ENCODE data around the gene KCNJ14. TPM values are rescaled to one million over a fixed set of nuclear protein-coding genes. Genes with fewer than 3 reads are reported as not detected.

Gene KCNJ14
- total RNA-seq, 1 donor from 2014 or later, result 1.6 TPM

DNA sequence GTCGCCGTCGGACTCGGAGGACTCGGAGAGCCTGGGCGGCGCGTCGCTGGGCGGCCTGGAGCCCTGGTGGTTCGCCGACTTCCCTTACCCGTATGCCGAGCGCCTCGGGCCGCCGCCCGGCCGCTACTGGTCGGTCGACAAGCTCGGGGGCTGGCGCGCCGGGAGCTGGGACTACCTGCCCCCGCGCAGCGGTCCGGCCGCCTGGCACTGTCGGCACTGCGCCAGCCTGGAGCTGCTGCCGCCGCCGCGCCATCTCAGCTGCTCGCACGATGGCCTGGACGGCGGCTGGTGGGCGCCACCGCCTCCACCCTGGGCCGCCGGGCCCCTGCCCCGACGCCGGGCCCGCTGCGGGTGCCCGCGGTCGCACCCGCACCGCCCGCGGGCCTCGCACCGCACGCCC is 12.1 kb upstream of the KCNJ14 start:
- Mint-ChIP-seq H3K9me3 (ENCODE audit: unreplicated experiment) (no peaks in the 10 kb centered on the region), H3K36me3 (ENCODE audit: unreplicated experiment) (peaks cover 8% of the 10 kb centered on the region), H3K27ac (ENCODE audit: unreplicated experiment) (no peak overlapping the region), H3K4me1 (ENCODE audit: unreplicated experiment) (peaks cover 14% of the 10 kb centered on the region), H3K4me3 (ENCODE audit: unreplicated experiment) (no peak overlapping the region), H3K27me3 (ENCODE audit: unreplicated experiment) (no peaks in the 10 kb centered on the region)
- TF ChIP-seq, protein P1, sequence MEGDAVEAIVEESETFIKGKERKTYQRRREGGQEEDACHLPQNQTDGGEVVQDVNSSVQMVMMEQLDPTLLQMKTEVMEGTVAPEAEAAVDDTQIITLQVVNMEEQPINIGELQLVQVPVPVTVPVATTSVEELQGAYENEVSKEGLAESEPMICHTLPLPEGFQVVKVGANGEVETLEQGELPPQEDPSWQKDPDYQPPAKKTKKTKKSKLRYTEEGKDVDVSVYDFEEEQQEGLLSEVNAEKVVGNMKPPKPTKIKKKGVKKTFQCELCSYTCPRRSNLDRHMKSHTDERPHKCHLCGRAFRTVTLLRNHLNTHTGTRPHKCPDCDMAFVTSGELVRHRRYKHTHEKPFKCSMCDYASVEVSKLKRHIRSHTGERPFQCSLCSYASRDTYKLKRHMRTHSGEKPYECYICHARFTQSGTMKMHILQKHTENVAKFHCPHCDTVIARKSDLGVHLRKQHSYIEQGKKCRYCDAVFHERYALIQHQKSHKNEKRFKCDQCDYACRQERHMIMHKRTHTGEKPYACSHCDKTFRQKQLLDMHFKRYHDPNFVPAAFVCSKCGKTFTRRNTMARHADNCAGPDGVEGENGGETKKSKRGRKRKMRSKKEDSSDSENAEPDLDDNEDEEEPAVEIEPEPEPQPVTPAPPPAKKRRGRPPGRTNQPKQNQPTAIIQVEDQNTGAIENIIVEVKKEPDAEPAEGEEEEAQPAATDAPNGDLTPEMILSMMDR (IDR thresholded peaks at IDR 0.05), result no peak
- DNase-seq (ENCODE audit: extremely low spot score, unreplicated experiment), result no peak

DNA sequence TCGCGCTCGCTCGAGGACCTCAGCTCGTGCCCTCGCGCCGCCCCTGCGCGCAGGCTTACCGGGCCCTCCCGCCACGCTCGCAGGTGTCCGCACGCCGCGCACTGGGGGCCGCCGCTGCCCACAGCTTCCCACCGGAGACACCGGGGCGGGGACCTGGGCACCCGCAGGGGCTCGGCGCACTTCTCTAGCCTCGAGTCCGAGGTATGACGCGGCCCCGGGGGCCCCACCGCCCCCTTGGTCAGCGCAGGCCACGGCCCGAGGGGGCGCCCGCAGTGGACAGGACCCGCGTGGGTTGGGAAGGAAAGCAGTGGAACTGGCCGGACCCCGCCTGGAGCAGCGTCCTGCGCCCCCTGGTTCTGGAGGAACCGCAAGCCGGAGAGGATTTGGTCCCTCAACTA is 11.6 kb upstream of the KCNJ14 start:
- Mint-ChIP-seq H3K27ac (ENCODE audit: unreplicated experiment) (no peak overlapping the region), H3K4me1 (ENCODE audit: unreplicated experiment) (peaks cover 14% of the 10 kb centered on the region), H3K4me3 (ENCODE audit: unreplicated experiment) (no peak overlapping the region), H3K9me3 (ENCODE audit: unreplicated experiment) (no peaks in the 10 kb centered on the region), H3K36me3 (ENCODE audit: unreplicated experiment) (peaks cover 12% of the 10 kb centered on the region), H3K27me3 (ENCODE audit: unreplicated experiment) (no peaks in the 10 kb centered on the region)
- TF ChIP-seq, protein P1 (IDR thresholded peaks at IDR 0.05), result no peak
- no peak for DNase-seq (ENCODE audit: extremely low spot score, unreplicated experiment)

DNA sequence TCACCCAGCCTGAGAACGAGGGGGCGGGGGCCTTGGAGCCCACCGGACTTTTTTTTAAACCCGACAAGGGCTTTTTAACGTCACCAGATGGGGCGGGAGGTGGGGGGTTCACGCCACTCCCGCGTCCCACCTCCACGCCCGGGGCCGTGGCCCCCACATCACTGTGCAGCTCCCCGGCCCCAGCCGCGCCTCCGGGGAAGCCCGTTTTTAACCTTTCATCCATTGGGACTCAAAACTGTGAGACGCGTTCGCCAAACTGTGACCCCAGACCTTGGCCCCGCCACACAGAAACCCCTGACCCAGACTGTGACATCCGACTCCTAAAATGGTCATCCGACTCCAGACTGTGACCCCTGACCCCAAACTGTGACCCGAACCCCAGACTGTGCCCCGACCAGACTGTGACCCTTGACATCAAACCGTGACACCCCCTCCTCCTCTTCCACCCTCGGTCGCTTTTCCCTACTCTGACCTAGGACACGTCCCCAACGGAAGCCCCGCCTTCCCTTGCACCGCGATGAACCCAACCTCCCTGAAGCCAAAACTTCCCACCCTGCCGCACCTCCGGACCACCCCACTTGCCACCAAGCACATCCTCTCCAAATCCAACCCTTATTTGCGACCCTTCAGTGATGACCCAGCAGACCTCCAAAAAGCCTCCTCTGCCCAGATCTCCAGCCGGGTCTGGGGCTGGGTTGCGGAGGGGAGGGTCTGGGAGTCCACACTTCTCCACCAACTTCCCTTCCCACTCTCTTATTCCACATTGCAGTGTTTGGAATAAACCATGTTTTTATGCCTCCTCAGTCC is 11.0 kb upstream of the KCNJ14 start:
- H3K27me3 Mint-ChIP-seq (ENCODE audit: unreplicated experiment), result no peaks in the 10 kb centered on the region
- TF ChIP-seq, protein P1 (IDR thresholded peaks at IDR 0.05), result no peak
- peaks cover 14% of the 10 kb centered on the region for H3K4me1 Mint-ChIP-seq (ENCODE audit: unreplicated experiment)
- H3K36me3 Mint-ChIP-seq (ENCODE audit: unreplicated experiment), result peaks cover 16% of the 10 kb centered on the region
- peak overlapping the region; percentile 99 for H3K27ac Mint-ChIP-seq (ENCODE audit: unreplicated experiment)
- no peaks in the 10 kb centered on the region for H3K9me3 Mint-ChIP-seq (ENCODE audit: unreplicated experiment)
- no peak for DNase-seq (ENCODE audit: extremely low spot score, unreplicated experiment)
- peak overlapping the region; percentile 92 for H3K4me3 Mint-ChIP-seq (ENCODE audit: unreplicated experiment)

DNA sequence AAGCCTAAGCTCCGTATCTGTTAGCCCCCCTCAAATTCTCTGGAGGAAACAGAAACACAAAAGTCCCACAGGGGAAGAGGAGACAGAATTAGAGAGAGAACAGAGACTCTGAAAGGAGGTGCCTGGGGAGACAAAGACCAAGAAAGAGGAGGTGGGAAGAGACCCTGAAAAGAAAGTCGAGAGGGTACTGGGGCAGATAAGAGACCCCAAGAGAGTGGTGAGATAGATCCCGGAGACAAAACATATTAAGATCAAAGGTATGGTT is 10.5 kb upstream of the KCNJ14 start:
- Mint-ChIP-seq H3K4me3 (ENCODE audit: unreplicated experiment) (peak overlapping the region; percentile 92), H3K36me3 (ENCODE audit: unreplicated experiment) (peaks cover 20% of the 10 kb centered on the region), H3K4me1 (ENCODE audit: unreplicated experiment) (peaks cover 14% of the 10 kb centered on the region), H3K27me3 (ENCODE audit: unreplicated experiment) (no peaks in the 10 kb centered on the region), H3K9me3 (ENCODE audit: unreplicated experiment) (no peaks in the 10 kb centered on the region), H3K27ac (ENCODE audit: unreplicated experiment) (peak overlapping the region; percentile 99)
- no peak for DNase-seq (ENCODE audit: extremely low spot score, unreplicated experiment)
- TF ChIP-seq, protein P1 (IDR thresholded peaks at IDR 0.05), result no peak

DNA sequence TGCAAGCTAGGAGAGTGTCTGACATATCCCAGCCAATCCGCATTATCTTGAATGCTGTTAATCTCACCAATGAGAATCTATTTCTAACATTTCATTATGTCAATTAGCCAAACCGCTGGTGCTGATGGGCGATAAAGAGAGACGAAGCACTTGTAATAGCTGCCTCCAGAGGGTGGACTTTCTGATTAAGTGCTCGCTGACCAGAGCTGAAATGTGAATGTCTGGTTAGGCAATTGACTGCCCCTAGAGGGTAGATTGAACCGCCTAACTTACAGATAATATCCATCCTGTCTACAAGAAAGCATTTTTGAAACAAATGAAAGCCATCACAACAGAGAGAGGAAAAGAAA is 10.1 kb upstream of the KCNJ14 start:
- TF ChIP-seq, protein P1 (IDR thresholded peaks at IDR 0.05), result peak; percentile 79
- Mint-ChIP-seq H3K36me3 (ENCODE audit: unreplicated experiment) (peaks cover 20% of the 10 kb centered on the region), H3K27me3 (ENCODE audit: unreplicated experiment) (no peaks in the 10 kb centered on the region), H3K4me1 (ENCODE audit: unreplicated experiment) (peaks cover 14% of the 10 kb centered on the region), H3K9me3 (ENCODE audit: unreplicated experiment) (no peaks in the 10 kb centered on the region), H3K27ac (ENCODE audit: unreplicated experiment) (peak overlapping the region; percentile 99), H3K4me3 (ENCODE audit: unreplicated experiment) (peak overlapping the region; percentile 92)
- DNase-seq (ENCODE audit: extremely low spot score, unreplicated experiment), result no peak
